ENCODE results near the gene PIK3CD. TPM values are rescaled to one million over a fixed set of nuclear protein-coding genes. Genes with fewer than 3 reads are reported as not detected.

PIK3CD gene
- total and polyA plus RNA-seq, 2 donors (not counting 3 experiments of a cell fraction or from before 2014, with no cell fraction given): 3.5 to 5.2 TPM

DNA sequence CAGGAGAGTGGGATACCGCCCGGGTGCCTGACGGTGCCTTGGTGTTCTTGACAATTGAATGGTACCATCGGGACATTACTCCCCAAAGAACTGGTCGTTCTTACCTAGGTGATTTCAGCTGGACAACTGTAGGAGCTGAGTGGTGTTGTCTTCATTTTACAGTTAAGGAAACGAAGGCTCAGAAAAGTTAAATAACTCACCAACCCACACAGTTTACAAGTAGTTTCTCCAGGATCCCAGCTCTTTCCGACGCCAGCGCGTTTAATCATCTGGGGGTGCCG is 1.6 kb downstream of the PIK3CD start:
- no peak for TF ChIP-seq EZH2 (IDR thresholded peaks at IDR 0.05; ENCODE audit: borderline replicate concordance, low read depth, low read length, severe bottlenecking)
- no peak for TF ChIP-seq POLR2AphosphoS5 (IDR thresholded peaks at IDR 0.05; ENCODE audit: insufficient read depth, low read depth, low read length)
- H3K36me3 ChIP-seq (ENCODE audit: control insufficient read depth in 2 of 2, extremely low read depth in 1 of 2, insufficient read depth in 2 of 2, low read length in 2 of 2): no peaks in the 10 kb centered on the region
- H4K20me1 ChIP-seq (replicated peaks; ENCODE audit: control insufficient read depth, extremely low read depth, insufficient read depth, low read length): no peaks in the 10 kb centered on the region
- DNase-seq (ENCODE audit: low read depth, low spot score) (no peak), FAIRE-seq (no peak)
- peaks cover 33 to 39% of the 10 kb centered on the region in 2 experiments for H3K27me3 ChIP-seq (ENCODE audit: control insufficient read depth in 2 of 2, insufficient read depth in 2 of 2, low read length in 2 of 2)
- BruUV-seq (replicated peaks): no TSS peak
- H3K9me3 ChIP-seq (replicated peaks; ENCODE audit: control insufficient read depth, insufficient read depth, low read length): no peaks in the 10 kb centered on the region
- H3K27ac ChIP-seq (ENCODE audit: insufficient read depth, low read depth, low read length): no peak overlapping the region
- ChIA-PET CTCF (interaction anchor here (0.6 kb wide), 2 partner anchors 30 to 1082 kb away, joined by 3 to 4 read pairs; no protein-coding TSS in a partner anchor), POLR2A (interaction anchor here (1.2 kb wide), 1 partner anchor 13 kb away, joined by 5 read pairs; no protein-coding TSS in a partner anchor)
- no peak overlapping the region for H3K4me3 ChIP-seq (replicated peaks in 1 of 3; ENCODE audit: insufficient read depth in 1 of 3, low read depth in 1 of 3, low read length in 3 of 3)
- no peaks in the 10 kb centered on the region for H3K79me2 ChIP-seq (ENCODE audit: control insufficient read depth, insufficient read depth, low read length)
- H3K4me2 ChIP-seq (ENCODE audit: insufficient read depth, low read length): no peak overlapping the region
- intact Hi-C loops (cut with micrococcal nuclease): no loop called here
- dilution Hi-C loops (cut with MboI; ENCODE audit: extremely low pct_ligation_motif_present, low sequenced_read_pairs): no loop called here
- peaks cover 7% of the 10 kb centered on the region for H3K4me1 ChIP-seq (ENCODE audit: control insufficient read depth, extremely low read depth, insufficient read depth, low read length)
- no peaks in the 10 kb centered on the region for H3K9me1 ChIP-seq (replicated peaks; ENCODE audit: control insufficient read depth, extremely low read depth, insufficient read depth, low read length)
- H3K9ac ChIP-seq (replicated peaks; ENCODE audit: extremely low read depth, insufficient read depth, low read length): no peak overlapping the region
- no peak overlapping the region for H2AFZ ChIP-seq (ENCODE audit: low read depth, low read length)

DNA sequence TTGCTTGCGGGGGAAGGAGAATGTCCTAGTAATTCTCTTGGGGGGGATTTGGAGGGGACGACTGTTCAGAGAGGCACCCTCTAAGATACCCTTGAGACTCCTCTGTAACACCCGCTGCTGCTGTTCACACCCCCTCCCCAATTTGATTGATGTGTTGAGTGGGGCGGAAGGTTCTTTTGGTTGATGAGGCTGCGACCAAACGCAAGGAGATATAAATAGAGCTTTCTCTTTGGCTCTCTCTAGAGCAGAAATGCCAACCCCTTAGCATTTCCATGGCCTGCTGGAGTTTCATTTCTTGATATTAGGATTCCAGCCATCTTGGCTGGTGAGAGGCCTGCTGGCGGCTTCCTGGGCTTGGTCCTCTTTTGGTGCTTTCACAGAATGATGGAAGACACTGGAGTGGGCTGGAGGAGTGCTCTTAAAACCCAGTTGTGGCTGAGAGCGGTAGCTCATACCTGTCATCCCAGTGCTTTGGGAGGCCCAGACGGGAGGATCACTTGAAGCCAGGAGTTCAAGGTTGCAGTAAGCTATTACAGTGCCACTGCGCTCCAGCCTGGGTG is 2.0 kb downstream of the PIK3CD start:
- FAIRE-seq (no peak), DNase-seq (ENCODE audit: low read depth, low spot score) (no peak)
- no peaks in the 10 kb centered on the region for H3K9me3 ChIP-seq (replicated peaks; ENCODE audit: control insufficient read depth, insufficient read depth, low read length)
- no peak for TF ChIP-seq FOS (IDR thresholded peaks at IDR 0.05; ENCODE audit: borderline replicate concordance, insufficient read depth, low read length)
- H3K9me1 ChIP-seq (replicated peaks; ENCODE audit: control insufficient read depth, extremely low read depth, insufficient read depth, low read length): no peaks in the 10 kb centered on the region
- ChIA-PET CTCF (interaction anchor here (0.6 kb wide), 2 partner anchors 30 to 1083 kb away, joined by 3 to 4 read pairs; no protein-coding TSS in a partner anchor), POLR2A (interaction anchor here (1.2 kb wide), 1 partner anchor 14 kb away, joined by 5 read pairs; no protein-coding TSS in a partner anchor)
- H3K4me1 ChIP-seq (ENCODE audit: control insufficient read depth, extremely low read depth, insufficient read depth, low read length): peaks cover 7% of the 10 kb centered on the region
- dilution Hi-C loops (cut with MboI; ENCODE audit: extremely low pct_ligation_motif_present, low sequenced_read_pairs) (no loop called here), intact Hi-C loops (cut with micrococcal nuclease) (no loop called here)
- H3K9ac ChIP-seq (replicated peaks; ENCODE audit: extremely low read depth, insufficient read depth, low read length): no peak overlapping the region
- peaks cover 33 to 39% of the 10 kb centered on the region in 2 experiments for H3K27me3 ChIP-seq (ENCODE audit: control insufficient read depth in 2 of 2, insufficient read depth in 2 of 2, low read length in 2 of 2)
- H4K20me1 ChIP-seq (replicated peaks; ENCODE audit: control insufficient read depth, extremely low read depth, insufficient read depth, low read length): no peaks in the 10 kb centered on the region
- no peak overlapping the region for H3K4me2 ChIP-seq (ENCODE audit: insufficient read depth, low read length)
- H3K4me3 ChIP-seq (replicated peaks in 1 of 3; ENCODE audit: insufficient read depth in 1 of 3, low read depth in 1 of 3, low read length in 3 of 3): no peak overlapping the region
- no peak overlapping the region for H2AFZ ChIP-seq (ENCODE audit: low read depth, low read length)
- no peaks in the 10 kb centered on the region for H3K36me3 ChIP-seq (ENCODE audit: control insufficient read depth in 2 of 2, extremely low read depth in 1 of 2, insufficient read depth in 2 of 2, low read length in 2 of 2)
- no TSS peak for BruUV-seq (replicated peaks)
- H3K79me2 ChIP-seq (ENCODE audit: control insufficient read depth, insufficient read depth, low read length): no peaks in the 10 kb centered on the region
- no peak overlapping the region for H3K27ac ChIP-seq (ENCODE audit: insufficient read depth, low read depth, low read length)
